SK-N-SH treated with all-trans-retinoic acid at 6 μM for 48 hours (cell line): ENCODE results near the gene GLS.

ENCODE experiments used
- ATAC-seq: fragments of 200-7000 bp; cut with Tn5 transposase; 3 replicates; pipeline ENCODE4 v1.9.1; 2020; ENCODE audit warnings: mild to moderate bottlenecking, moderate library complexity
- ARNTL ChIP-seq: fragments of 450-650 bp; formaldehyde crosslinking; IDR thresholded peaks from 2 replicates; pipeline ENCODE4 v1.5.0; 2020; ENCODE audit warnings: low read depth, mild to moderate bottlenecking, moderate library complexity, borderline replicate concordance
- BACH2 ChIP-seq: fragments of 250-450 bp; sonication (Bioruptor Pico); IDR thresholded peaks from 2 replicates; pipeline ENCODE4 v1.9.0; 2021; ENCODE audit warnings: mild to moderate bottlenecking, borderline replicate concordance
- CREB5 ChIP-seq: fragments of 250-450 bp; sonication (Bioruptor Pico); IDR thresholded peaks from 2 replicates; pipeline ENCODE4 v1.5.1; 2020; ENCODE audit warnings: low read depth, mild to moderate bottlenecking, moderate library complexity
- CSDC2 ChIP-seq: fragments of 250-450 bp; sonication (Bioruptor Pico); IDR thresholded peaks from 2 replicates; pipeline ENCODE4 v1.5.0; 2020; ENCODE audit warnings: mild to moderate bottlenecking, moderate library complexity
- CSRNP3 ChIP-seq: fragments of 250-450 bp; sonication (Bioruptor Pico); IDR thresholded peaks from 2 replicates; pipeline ENCODE4 v1.5.1; 2021; ENCODE audit warnings: mild to moderate bottlenecking, moderate library complexity
- ESRRG ChIP-seq: fragments of 250-450 bp; sonication (Bioruptor Pico); IDR thresholded peaks from 2 replicates; pipeline ENCODE4 v1.6.1; 2021; ENCODE audit warnings: mild to moderate bottlenecking
- ISL1 ChIP-seq: fragments of 250-450 bp; sonication (Bioruptor Pico); IDR thresholded peaks from 2 replicates; pipeline ENCODE4 v2.1.2; 2022; ENCODE audit warnings: mild to moderate bottlenecking, moderate library complexity
- OSR1 ChIP-seq: fragments of 250-450 bp; sonication (Bioruptor Pico); IDR thresholded peaks from 2 replicates; pipeline ENCODE4 v1.8.0; 2022; ENCODE audit warnings: moderate library complexity, mild to moderate bottlenecking, inconsistent platforms
- PATZ1 ChIP-seq: fragments of 250-450 bp; sonication (Bioruptor Pico); IDR thresholded peaks from 2 replicates; pipeline ENCODE4 v1.8.0; 2020; ENCODE audit warnings: mild to moderate bottlenecking, moderate library complexity, borderline replicate concordance
- POU6F1 ChIP-seq: fragments of 250-450 bp; sonication (Bioruptor Pico); IDR thresholded peaks from 2 replicates; pipeline ENCODE4 v1.8.0; 2021; ENCODE audit warnings: low read depth, mild to moderate bottlenecking, moderate library complexity, borderline replicate concordance
- PPARA ChIP-seq: fragments of 250-450 bp; sonication (Bioruptor Pico); IDR thresholded peaks from 2 replicates; pipeline ENCODE4 v1.5.0; 2020; ENCODE audit warnings: mild to moderate bottlenecking, borderline replicate concordance
- RARB ChIP-seq: fragments of 250-450 bp; sonication (Bioruptor Pico); IDR thresholded peaks from 2 replicates; pipeline ENCODE4 v1.8.0; 2021; ENCODE audit warnings: mild to moderate bottlenecking, moderate library complexity
- TCF4 ChIP-seq: fragments of 250-450 bp; sonication (Bioruptor Pico); IDR thresholded peaks from 2 replicates; pipeline ENCODE4 v1.8.0; 2021; ENCODE audit warnings: mild to moderate bottlenecking, moderate library complexity, borderline replicate concordance
- TOX ChIP-seq: fragments of 250-450 bp; sonication (Bioruptor Pico); IDR thresholded peaks from 2 replicates; pipeline ENCODE4 v1.8.0; 2021; ENCODE audit warnings: mild to moderate bottlenecking, moderate library complexity, borderline replicate concordance
- ZC3H10 ChIP-seq: fragments of 250-450 bp; sonication (Bioruptor Pico); IDR thresholded peaks from 2 replicates; pipeline ENCODE4 v1.5.1; 2021; ENCODE audit warnings: mild to moderate bottlenecking, moderate library complexity
- ZFP3 ChIP-seq: fragments of 250-450 bp; sonication (Bioruptor Pico); IDR thresholded peaks from 2 replicates; pipeline ENCODE4 v1.5.0; 2020; ENCODE audit warnings: mild to moderate bottlenecking, moderate library complexity
- ZFP30 ChIP-seq: fragments of 450-650 bp; formaldehyde crosslinking; IDR thresholded peaks from 2 replicates; pipeline ENCODE4 v1.5.0; 2022; ENCODE audit warnings: mild to moderate bottlenecking, moderate library complexity
- ZNF565 ChIP-seq: fragments of 450-650 bp; formaldehyde crosslinking; conservative IDR thresholded peaks from 2 replicates; pipeline ENCODE4 v1.5.0; 2020; ENCODE audit warnings: low read depth, mild to moderate bottlenecking, moderate library complexity
- ZNF70 ChIP-seq: fragments of 450-650 bp; formaldehyde crosslinking; IDR thresholded peaks from 2 replicates; pipeline ENCODE4 v1.5.0; 2020; ENCODE audit warnings: mild to moderate bottlenecking, moderate library complexity
- ZNF8 ChIP-seq: fragments of 450-650 bp; formaldehyde crosslinking; IDR thresholded peaks from 2 replicates; pipeline ENCODE4 v1.5.0; 2020; ENCODE audit warnings: mild to moderate bottlenecking, moderate library complexity

The GLS gene

GRCh38 chr2:190988910-190989309 is 108.3 kb downstream of the GLS start:
- TF ChIP-seq TCF4 (CRISPR knock-in tag) (no peak), ESRRG (no peak), ZC3H10 (CRISPR knock-in tag) (no peak), ZNF70 (CRISPR knock-in tag) (no peak)
- ATAC-seq: no peak

GRCh38 chr2:190990132-190990531 is 109.5 kb downstream of the GLS start:
- TF ChIP-seq POU6F1 (no peak), ARNTL (CRISPR knock-in tag) (no peak), ZC3H10 (CRISPR knock-in tag) (no peak), BACH2 (CRISPR knock-in tag) (no peak), ZFP30 (CRISPR knock-in tag) (no peak), PATZ1 (no peak), TOX (CRISPR knock-in tag) (no peak), ESRRG (no peak), TCF4 (CRISPR knock-in tag) (no peak), ZNF565 (CRISPR knock-in tag) (no peak), ZFP3 (CRISPR knock-in tag) (no peak), CSRNP3 (CRISPR knock-in tag) (no peak), CSDC2 (CRISPR knock-in tag) (no peak), OSR1 (CRISPR knock-in tag) (no peak), ZNF8 (CRISPR knock-in tag) (no peak), RARB (CRISPR knock-in tag) (no peak), PPARA (CRISPR knock-in tag) (no peak)
- no peak for ATAC-seq

- ATAC-seq: no peak
- TF ChIP-seq ARNTL (CRISPR knock-in tag): no peak
- TF ChIP-seq TCF4 (CRISPR knock-in tag): no peak
- TF ChIP-seq ISL1: no peak
- TF ChIP-seq POU6F1: no peak
- TF ChIP-seq PPARA (CRISPR knock-in tag): no peak
- TF ChIP-seq CREB5 (CRISPR knock-in tag): no peak
- no peak for TF ChIP-seq ZFP30 (CRISPR knock-in tag)
- no peak for TF ChIP-seq RARB (CRISPR knock-in tag)
- TF ChIP-seq OSR1 (CRISPR knock-in tag): no peak
- TF ChIP-seq CSDC2 (CRISPR knock-in tag): no peak
- no peak for TF ChIP-seq ZNF70 (CRISPR knock-in tag)
- no peak for TF ChIP-seq ZNF8 (CRISPR knock-in tag)
- TF ChIP-seq ESRRG: no peak
- TF ChIP-seq TOX (CRISPR knock-in tag): no peak
- no peak for TF ChIP-seq ZNF565 (CRISPR knock-in tag)
- TF ChIP-seq PATZ1: no peak
- TF ChIP-seq, all 23 proteins: peak for 0
Observed at GRCh38 chr2:190993292-190993643, 112.6 kb downstream of the GLS start.
